ENCODE data around the gene IRX2.

IRX2 gene

DNA sequence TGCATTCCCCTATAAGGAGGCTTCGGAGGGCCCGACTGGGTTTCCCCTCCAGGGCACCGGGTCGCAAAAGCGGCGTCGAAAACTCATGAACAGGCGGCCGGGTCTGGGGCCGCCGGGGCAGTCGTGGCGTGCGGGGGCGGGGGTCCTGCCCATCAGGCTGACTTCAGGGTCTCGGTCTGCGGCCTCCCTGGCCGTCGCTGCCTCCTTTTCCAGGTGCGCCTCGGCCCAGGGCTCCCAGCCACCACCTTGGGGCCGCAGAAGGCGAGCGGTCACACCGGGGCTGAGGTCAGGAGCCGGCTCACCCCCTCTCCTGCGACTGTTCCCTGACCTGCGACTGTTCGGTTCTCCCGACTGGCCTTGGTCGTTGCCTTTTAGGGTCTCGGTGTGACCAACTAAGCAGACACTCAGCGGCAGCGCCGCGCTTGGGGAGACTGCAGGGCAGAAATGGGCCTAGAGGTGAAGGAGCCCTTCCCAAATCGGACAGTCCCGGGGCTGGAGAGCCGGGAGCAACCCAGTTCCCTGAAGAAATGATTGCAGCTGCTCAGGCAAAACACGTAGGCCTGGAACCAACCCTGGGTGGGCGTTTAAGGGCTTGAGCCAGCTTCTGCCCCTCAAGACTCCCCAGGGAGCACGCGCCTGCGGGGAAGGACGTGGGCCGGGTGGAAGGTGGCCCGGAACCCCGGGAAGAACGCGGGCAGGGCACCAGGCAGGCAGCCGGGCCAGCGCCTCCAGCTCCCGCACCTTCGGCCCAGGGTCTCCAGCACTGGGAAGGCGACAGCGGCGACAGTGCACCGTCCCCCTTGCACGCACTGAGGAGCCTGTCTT is 11.2 kb downstream of the IRX2 start:
- DNase-seq: no peak

DNA sequence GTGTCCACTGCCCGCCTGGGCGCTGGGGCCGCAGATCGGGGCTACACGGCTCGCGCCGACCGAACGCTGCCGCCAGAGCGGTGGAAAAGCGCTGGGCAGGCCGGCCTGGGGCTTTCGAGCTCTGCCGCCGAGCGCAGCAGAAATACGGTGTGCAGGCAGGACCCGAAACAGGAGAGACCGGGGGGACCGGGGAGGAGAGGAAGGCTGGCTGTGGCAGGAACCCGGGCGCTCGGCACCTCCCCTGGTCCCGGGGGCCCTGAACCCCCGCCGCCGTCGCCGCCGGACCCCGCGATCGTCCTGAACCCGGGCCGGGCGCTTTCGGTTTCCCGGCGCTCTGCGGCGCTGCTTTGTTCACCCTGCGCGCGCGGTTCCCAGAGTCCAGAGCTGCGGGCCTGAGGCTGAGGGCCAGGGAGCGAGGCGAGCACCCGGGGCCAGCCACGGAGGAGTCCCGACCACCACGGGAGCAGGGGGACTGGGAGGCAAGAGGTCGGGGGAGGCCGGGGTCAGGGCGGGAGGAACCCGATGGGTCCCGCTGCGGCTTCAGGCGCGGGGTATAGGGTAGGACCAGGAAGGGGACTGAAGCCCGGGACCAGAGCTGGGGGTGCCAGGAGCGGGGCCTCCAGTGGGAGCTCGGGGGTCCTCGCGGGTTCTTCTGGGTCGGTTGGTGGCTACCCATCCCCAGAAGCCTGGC is 12.0 kb downstream of the IRX2 start:
- no peak for DNase-seq

DNA sequence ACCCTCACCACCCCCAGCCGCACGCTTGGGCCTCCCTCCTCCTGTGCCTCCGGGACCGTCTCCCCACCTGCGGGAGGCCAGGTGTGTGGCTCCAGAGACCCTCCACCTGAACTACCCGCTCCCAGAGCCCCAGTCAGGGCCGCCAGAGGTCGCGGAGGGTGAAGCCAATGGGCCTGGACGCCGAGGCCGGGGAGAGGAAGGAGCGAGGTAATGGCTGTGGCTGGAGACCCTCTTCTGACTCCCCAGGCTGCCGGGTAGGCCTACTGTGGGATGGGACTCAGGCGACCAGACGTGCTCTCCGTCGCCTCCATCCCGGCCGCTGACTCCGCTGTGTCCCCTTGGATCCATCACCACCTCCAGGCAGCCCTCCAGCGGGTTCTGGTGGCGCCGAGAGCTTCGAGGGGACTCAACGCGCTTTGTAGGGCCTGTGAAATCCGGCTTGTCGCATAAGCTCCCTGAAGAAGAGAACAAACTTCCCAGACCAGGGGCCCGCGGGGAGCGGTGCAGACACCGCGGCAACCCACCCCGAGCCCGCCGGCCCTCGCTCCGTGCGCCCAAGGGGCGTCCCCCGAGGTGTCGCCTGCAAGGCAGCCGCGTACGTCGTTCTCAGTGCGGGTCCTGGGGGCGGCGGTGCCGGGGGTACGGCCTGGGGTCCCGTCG is 12.6 kb downstream of the IRX2 start:
- DNase-seq: no peak

- no peak for DNase-seq
These were observed 13.2 kb downstream of the IRX2 start for GRCh38 chr5:2738156-2738699.

DNA sequence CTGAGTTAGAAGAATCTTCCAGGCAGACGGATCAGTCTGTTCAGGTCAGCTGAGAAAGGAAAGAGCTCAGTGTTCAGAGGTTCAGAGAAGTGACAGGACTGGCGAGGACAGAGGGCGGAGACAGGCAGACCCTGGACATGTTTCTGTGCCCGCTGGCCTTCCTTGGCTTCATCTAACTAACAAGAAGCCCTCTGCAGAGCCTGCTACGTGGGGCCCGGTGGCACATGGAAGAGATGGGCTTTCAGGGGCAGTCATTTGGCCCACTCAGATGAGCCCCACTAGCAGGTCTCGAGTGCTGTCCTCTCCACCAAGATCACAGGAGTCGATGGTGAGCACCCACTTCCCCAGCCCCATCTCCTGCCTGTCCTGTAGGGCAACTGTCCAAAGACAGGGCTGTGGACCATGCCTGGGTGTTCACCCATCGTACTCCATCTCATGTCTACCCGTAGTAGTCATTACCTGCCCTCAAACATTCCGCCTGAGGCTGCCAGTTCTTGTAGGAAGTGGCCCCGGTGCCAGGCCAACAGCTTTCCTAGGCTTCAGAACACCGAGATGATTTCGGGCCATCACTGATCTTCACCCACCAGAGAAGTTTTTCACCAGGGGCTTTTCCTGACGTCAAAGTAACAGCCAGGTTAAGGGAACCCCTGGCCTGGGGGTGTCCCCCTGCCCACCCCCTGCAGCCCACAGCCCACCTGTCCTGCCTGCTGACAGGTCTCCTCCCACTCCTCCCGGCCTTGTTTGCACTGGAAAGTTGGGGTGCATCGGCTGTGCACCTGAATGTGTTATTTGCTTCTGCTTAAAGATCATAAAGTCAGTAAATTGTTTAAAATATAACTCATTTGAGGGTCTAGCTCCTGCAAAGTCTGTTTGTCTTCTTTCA is 14.0 kb downstream of the IRX2 start:
- no peak for DNase-seq

GRCh38 chr5:2736872-2737271 is 14.6 kb downstream of the IRX2 start:
- no peak for DNase-seq

DNA sequence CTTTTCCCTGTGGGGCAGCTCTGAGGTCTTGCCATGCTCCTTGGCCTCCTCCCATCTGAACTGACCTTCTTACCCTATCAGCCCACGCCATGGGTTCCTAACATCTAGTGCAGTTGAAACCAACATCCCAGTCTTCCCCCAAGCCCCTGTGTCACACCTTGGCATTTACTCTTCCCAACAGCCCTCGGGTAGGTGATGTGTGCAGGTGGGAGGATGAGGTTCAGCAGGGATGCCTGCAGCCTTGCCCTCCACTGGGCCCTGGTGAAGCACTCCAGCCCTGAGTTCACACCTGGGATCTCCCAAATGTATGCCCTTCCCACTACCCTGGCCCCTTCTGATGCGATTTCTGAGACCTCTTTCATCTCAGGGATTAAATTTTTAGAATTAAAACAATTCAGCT is 15.5 kb downstream of the IRX2 start:
- no peak for DNase-seq

- no peak for DNase-seq
These were observed 18.6 kb downstream of the IRX2 start for GRCh38 chr5:2732850-2733249.

DNA sequence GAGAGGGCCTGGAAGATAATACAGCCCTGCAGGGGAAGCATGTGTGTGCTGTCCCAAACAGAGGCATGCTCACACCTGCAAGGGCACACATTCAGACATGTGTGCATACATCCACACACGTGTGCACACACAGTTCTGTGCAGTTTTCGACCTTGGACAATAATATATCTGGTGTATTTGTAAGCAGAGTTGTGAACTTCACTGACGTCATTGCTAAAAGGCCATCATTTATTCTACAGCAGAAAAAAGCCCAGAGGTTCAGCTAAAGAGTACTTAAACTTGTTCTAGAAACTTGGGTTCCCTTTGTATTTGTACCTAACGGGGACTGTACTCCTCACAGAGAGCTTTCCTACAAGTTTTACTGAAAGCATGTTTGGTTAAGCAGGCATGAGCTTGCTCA is 19.5 kb downstream of the IRX2 start:
- no peak for DNase-seq

DNA sequence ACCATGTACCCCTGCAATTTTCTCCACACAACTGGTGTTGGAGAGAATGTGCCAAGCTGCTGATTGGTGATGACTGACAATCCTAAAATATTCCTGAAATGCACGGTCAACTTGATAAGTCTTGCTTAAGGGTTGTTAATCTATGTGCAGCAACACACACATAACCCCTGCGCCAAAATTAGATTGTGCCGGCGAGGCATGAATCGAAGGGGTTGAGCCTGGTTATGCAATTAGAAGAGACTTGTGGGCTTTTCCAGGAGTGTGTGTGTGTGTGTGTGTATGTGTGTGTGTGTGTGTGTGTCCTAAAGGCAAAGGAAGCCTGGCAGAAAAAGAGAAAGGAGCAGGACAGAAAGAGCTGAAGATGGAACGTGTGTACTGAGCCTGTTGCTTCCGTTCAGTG is 22.3 kb downstream of the IRX2 start:
- no peak for DNase-seq

- no peak for DNase-seq
These were observed 23.9 kb downstream of the IRX2 start for GRCh38 chr5:2727550-2727949.

GRCh38 chr5:2725980-2726765 is 25.3 kb downstream of the IRX2 start:
- no peak for DNase-seq

- no peak for DNase-seq
These were observed 26.6 kb downstream of the IRX2 start for GRCh38 chr5:2724831-2725230.

- DNase-seq: no peak
These were observed 27.4 kb downstream of the IRX2 start for GRCh38 chr5:2724031-2724581.

GRCh38 chr5:2722901-2723300 is 28.6 kb downstream of the IRX2 start:
- no peak for DNase-seq

GRCh38 chr5:2721385-2722138 is 29.9 kb downstream of the IRX2 start:
- no peak for DNase-seq

- DNase-seq: no peak
These were observed 32.1 kb downstream of the IRX2 start for GRCh38 chr5:2719332-2719731.

GRCh38 chr5:2718115-2718514 is 33.4 kb downstream of the IRX2 start:
- no peak for DNase-seq

DNA sequence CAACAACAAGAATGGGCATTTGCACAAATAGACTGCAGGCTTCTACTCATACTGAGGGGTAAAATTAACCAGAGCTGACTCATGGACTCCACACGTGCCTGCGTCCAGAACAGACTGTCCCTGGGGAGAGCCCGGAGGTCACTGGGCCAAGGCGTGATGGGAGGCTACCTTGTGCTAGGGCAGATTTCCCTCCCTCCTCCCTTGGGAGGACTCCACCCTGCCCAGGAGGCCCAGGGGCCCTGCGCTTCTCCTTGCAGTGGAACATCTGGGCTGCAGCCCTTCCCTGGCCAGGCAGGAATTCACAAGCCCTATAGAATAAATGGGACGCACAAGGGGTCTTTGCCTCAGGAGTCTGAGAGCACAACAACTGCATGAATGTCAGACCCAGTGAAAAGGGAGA is 35.6 kb downstream of the IRX2 start:
- no peak for DNase-seq

- DNase-seq: no peak
These were observed 36.7 kb downstream of the IRX2 start for GRCh38 chr5:2714805-2715204.

GRCh38 chr5:2714026-2714425 is 37.5 kb downstream of the IRX2 start:
- DNase-seq: no peak

All from CD4-positive, alpha-beta T cell treated with Interleukin-4 for 1 hour (primary cell).